ENCODE measurements around the gene MMP3.

Gene MMP3

GRCh38 chr11:102849311-102849710, 5.9 kb upstream of the MMP3 start:
- DNase-seq (ENCODE audit: low read depth in 2 of 2) = peak in 1 of 2 donors; percentile 66
- no peak for TF ChIP-seq CTCF (IDR thresholded peaks at IDR 0.05; ENCODE audit: low read depth, low read length)
- no peak overlapping the region for H3K4me3 ChIP-seq (replicated peaks in 1 of 2; ENCODE audit: low read depth in 2 of 2, low read length in 2 of 2)

- TF ChIP-seq CTCF (IDR thresholded peaks at IDR 0.05; ENCODE audit: low read depth, low read length) = no peak
- H3K4me3 ChIP-seq (replicated peaks in 1 of 2; ENCODE audit: low read depth in 2 of 2, low read length in 2 of 2) = no peak overlapping the region
- no peak for DNase-seq (ENCODE audit: low read depth in 2 of 2)
These were observed 2.9 kb upstream of the MMP3 start for GRCh38 chr11:102846292-102846691.

GRCh38 chr11:102842930-102843329, 479 bp downstream of the MMP3 start:
- no peak for DNase-seq (ENCODE audit: low read depth in 2 of 2)
- no peak overlapping the region for H3K4me3 ChIP-seq (replicated peaks in 1 of 2; ENCODE audit: low read depth in 2 of 2, low read length in 2 of 2)
- no peak for TF ChIP-seq CTCF (IDR thresholded peaks at IDR 0.05; ENCODE audit: low read depth, low read length)

- DNase-seq (ENCODE audit: low read depth in 2 of 2) = no peak
- no peak for TF ChIP-seq CTCF (IDR thresholded peaks at IDR 0.05; ENCODE audit: low read depth, low read length)
- H3K4me3 ChIP-seq (replicated peaks in 1 of 2; ENCODE audit: low read depth in 2 of 2, low read length in 2 of 2) = no peak overlapping the region
These were observed 3.4 kb downstream of the MMP3 start for GRCh38 chr11:102840018-102840417.

- TF ChIP-seq CTCF (IDR thresholded peaks at IDR 0.05; ENCODE audit: low read depth, low read length) = no peak
These were observed 5.8 kb downstream of the MMP3 start for GRCh38 chr11:102837646-102838045.

GRCh38 chr11:102837156-102837555, 6.3 kb downstream of the MMP3 start:
- DNase-seq (ENCODE audit: low read depth in 2 of 2) = no peak
- no peak overlapping the region for H3K4me3 ChIP-seq (replicated peaks in 1 of 2; ENCODE audit: low read depth in 2 of 2, low read length in 2 of 2)
- no peak for TF ChIP-seq CTCF (IDR thresholded peaks at IDR 0.05; ENCODE audit: low read depth, low read length)

More at GRCh38 chr11:102837646-102838045, 5.8 kb downstream of the MMP3 start:
- no peak for DNase-seq (ENCODE audit: low read depth in 2 of 2)
- no peak overlapping the region for H3K4me3 ChIP-seq (replicated peaks in 1 of 2; ENCODE audit: low read depth in 2 of 2, low read length in 2 of 2)

GRCh38 chr11:102836290-102836875, 7.0 kb downstream of the MMP3 start:
- no peak for TF ChIP-seq CTCF (IDR thresholded peaks at IDR 0.05; ENCODE audit: low read depth, low read length)
- H3K4me3 ChIP-seq (replicated peaks in 1 of 2; ENCODE audit: low read depth in 2 of 2, low read length in 2 of 2) = no peak overlapping the region
- DNase-seq (ENCODE audit: low read depth in 2 of 2) = peak; percentile 3 to 81

Data from cardiac fibroblast (primary cell).